PC-3 (cell line): ENCODE measurements around the gene SH3D19. TPM values are rescaled to one million over a fixed set of nuclear protein-coding genes. Genes with fewer than 3 reads are reported as not detected.

Experiments
- ATAC-seq: fragments of 200-7000 bp; cut with Tn5 transposase; 2 replicates; pipeline ENCODE4 v1.9.1; 2020; ENCODE audit warnings: mild to moderate bottlenecking, moderate library complexity
- BruUV-seq: library from RNA; stranded (reverse); fragments of 400-500 nt; replicated peaks from 2 replicates; lab custom pipeline; 2021; lab: Mats Ljungman, UMichigan
- CTCF ChIA-PET: fragments of 300-600 bp; sonication (Branson Sonifier 250); formaldehyde crosslinking; loops from one replicate; lab custom pipeline; 2022; ENCODE audit warnings: antibody characterized with exemption; lab: Charles Lee
- POLR2A ChIA-PET: fragments of 300-600 bp; sonication (Branson Sonifier 250); formaldehyde crosslinking; loops from one replicate; lab custom pipeline; 2022; ENCODE audit warnings: antibody characterized with exemption; ENCODE audit not compliant: unreplicated experiment; lab: Charles Lee
- DNase-seq: peaks from one replicate; pipeline ENCODE4 v3.0.0-alpha.2; 2015
- H2AFZ ChIP-seq: fragments of 300-600 bp; sonication (generic); 2 replicates; pipeline ENCODE4 v1.6.0; 2016; ENCODE audit warnings: antibody characterized with exemption, low read length
- H3F3A ChIP-seq: fragments of 300-600 bp; sonication (generic); one replicate; pipeline ENCODE4 v1.6.0; 2017; ENCODE audit warnings: antibody characterized with exemption, low read length, control low read depth, mild to moderate bottlenecking; ENCODE audit not compliant: unreplicated experiment
- H3K27ac ChIP-seq: fragments of 300-600 bp; sonication (generic); 2 replicates; pipeline ENCODE4 v1.5.1; 2016; ENCODE audit warnings: mild to moderate bottlenecking, low read length
- H3K27me3 ChIP-seq: fragments of 300-600 bp; sonication (generic); 2 replicates; pipeline ENCODE4 v1.6.1; 2016; ENCODE audit warnings: low read length, mixed read lengths
- H3K36me3 ChIP-seq: fragments of 300-600 bp; sonication (generic); 2 replicates; pipeline ENCODE4 v1.6.1; 2016; ENCODE audit warnings: low read depth, mixed run types, low read length, mixed read lengths
- H3K4me1 ChIP-seq: fragments of 300-600 bp; sonication (generic); 2 replicates; pipeline ENCODE4 v1.5.1; 2016; ENCODE audit warnings: low read length; ENCODE audit not compliant: insufficient read depth
- H3K4me2 ChIP-seq: fragments of 300-600 bp; sonication (generic); 2 replicates; pipeline ENCODE4 v1.6.0; 2016; ENCODE audit warnings: low read length
- H3K4me3 ChIP-seq: fragments of 300-600 bp; sonication (generic); 2 replicates; pipeline ENCODE4 v1.5.1; 2016; ENCODE audit warnings: mild to moderate bottlenecking, low read length, mixed read lengths
- H3K79me2 ChIP-seq: fragments of 300-600 bp; sonication (generic); 2 replicates; pipeline ENCODE4 v1.6.1; 2017; ENCODE audit warnings: low read length, mixed read lengths
- H3K9ac ChIP-seq: fragments of 300-600 bp; sonication (generic); 2 replicates; pipeline ENCODE4 v1.6.0; 2016; ENCODE audit warnings: mild to moderate bottlenecking, low read length
- H3K9me2 ChIP-seq: fragments of 300-600 bp; sonication (generic); replicated peaks from 2 replicates; pipeline ENCODE4 v1.6.1; 2016; ENCODE audit warnings: mixed run types, low read length, mixed read lengths
- H3K9me3 ChIP-seq: fragments of 300-600 bp; sonication (generic); 2 replicates; pipeline ENCODE4 v1.6.1; 2016; ENCODE audit warnings: low read length, mixed read lengths
- H4K20me1 ChIP-seq: fragments of 300-600 bp; sonication (generic); 2 replicates; pipeline ENCODE4 v1.6.1; 2016; ENCODE audit warnings: low read length, mixed read lengths
- CTCF ChIP-seq: fragments of 300-600 bp; sonication (generic); conservative IDR thresholded peaks from 2 replicates; pipeline ENCODE4 v1.5.1; 2017; ENCODE audit warnings: antibody characterized with exemption, low read depth, mild to moderate bottlenecking, low read length
- EZH2 ChIP-seq: fragments of 300-600 bp; sonication (generic); IDR thresholded peaks from one replicate; pipeline ENCODE4 v1.6.1; 2017; ENCODE audit warnings: antibody characterized with exemption, mild to moderate bottlenecking, low read length; ENCODE audit not compliant: unreplicated experiment
- EZH2phosphoT487 ChIP-seq: fragments of 300-600 bp; sonication (generic); IDR thresholded peaks from 2 replicates; pipeline ENCODE4 v1.6.1; 2018; ENCODE audit warnings: mild to moderate bottlenecking, antibody characterized with exemption, low read length, borderline replicate concordance
- intact Hi-C: fragments of 100-400 bp; cut with micrococcal nuclease; formaldehyde crosslinking; loops from 2 replicates; pipeline ENCODE4 v1.9.0; 2023
- total RNA-seq: library from RNA; depleted of rRNA; stranded (reverse); fragments of >200 nt; gene quantifications from 2 replicates; pipeline ENCODE4 v1.2.3, GENCODE V29; 2014

SH3D19 gene
- total RNA-seq, 1 experiment from 2014 or later = 30.1 TPM

- CTCF ChIA-PET = no interaction called here
- no peaks in the 10 kb centered on the region for H3K27me3 ChIP-seq
Measured at GRCh38 chr4:151247395-151247794, 78.0 kb downstream of the SH3D19 start.

GRCh38 chr4:151246742-151247141 lies 78.7 kb downstream of the SH3D19 start:
- DNase-seq (no peak), ATAC-seq (no peak)
- no peak overlapping the region for H3K4me2 ChIP-seq
- no peaks in the 10 kb centered on the region for H3K9me2 ChIP-seq
- no peaks in the 10 kb centered on the region for H3K36me3 ChIP-seq
- no peaks in the 10 kb centered on the region for H3F3A ChIP-seq
- no peak for TF ChIP-seq EZH2
- no peak for TF ChIP-seq EZH2phosphoT487
- no peak for TF ChIP-seq CTCF
- H3K9ac ChIP-seq = no peak overlapping the region
- no peak overlapping the region for H2AFZ ChIP-seq
- no peak overlapping the region for H3K4me3 ChIP-seq
- no peaks in the 10 kb centered on the region for H3K4me1 ChIP-seq
- H3K27me3 ChIP-seq = no peaks in the 10 kb centered on the region
- no peaks in the 10 kb centered on the region for H3K9me3 ChIP-seq
- BruUV-seq = no TSS peak
- no peak overlapping the region for H3K27ac ChIP-seq
- no peaks in the 10 kb centered on the region for H4K20me1 ChIP-seq
- intact Hi-C loops = no loop called here
- POLR2A ChIA-PET = no interaction called here
- CTCF ChIA-PET = no interaction called here
- 0 out of 2 replicates have a peak, but pooled peaks cover 4% of the 10 kb centered on the region for H3K79me2 ChIP-seq

More at GRCh38 chr4:151247395-151247794, 78.0 kb downstream of the SH3D19 start:
- Histone ChIP-seq H4K20me1 (no peaks in the 10 kb centered on the region), H3K9ac (no peak overlapping the region), H3K4me2 (no peak overlapping the region), H3K9me2 (no peaks in the 10 kb centered on the region), H3K36me3 (no peaks in the 10 kb centered on the region), H3F3A (no peaks in the 10 kb centered on the region), H3K4me3 (no peak overlapping the region), H3K79me2 (0 out of 2 replicates have a peak, but pooled peaks cover 4% of the 10 kb centered on the region), H3K9me3 (no peaks in the 10 kb centered on the region), H3K27ac (no peak overlapping the region), H3K4me1 (no peaks in the 10 kb centered on the region), H2AFZ (no peak overlapping the region)
- ATAC-seq (no peak), DNase-seq (no peak)
- no peak for TF ChIP-seq EZH2phosphoT487
- no peak for TF ChIP-seq EZH2
- TF ChIP-seq CTCF = no peak
- POLR2A ChIA-PET = no interaction called here
- BruUV-seq = no TSS peak
- intact Hi-C loops = no loop called here

GRCh38 chr4:151242305-151242704 lies 83.1 kb downstream of the SH3D19 start:
- no peak for TF ChIP-seq EZH2
- no peak for TF ChIP-seq CTCF
- no peak for TF ChIP-seq EZH2phosphoT487
- Histone ChIP-seq H3K79me2 (no peaks in the 10 kb centered on the region), H3K4me1 (no peaks in the 10 kb centered on the region), H3K9me2 (no peaks in the 10 kb centered on the region), H3K27ac (no peak overlapping the region), H3K9ac (no peak overlapping the region), H3K27me3 (no peaks in the 10 kb centered on the region), H4K20me1 (no peaks in the 10 kb centered on the region), H3K9me3 (no peaks in the 10 kb centered on the region), H3K4me3 (no peak overlapping the region), H2AFZ (no peak overlapping the region), H3K4me2 (no peak overlapping the region), H3K36me3 (no peaks in the 10 kb centered on the region), H3F3A (no peaks in the 10 kb centered on the region)
- ATAC-seq (no peak), DNase-seq (no peak)
- ChIA-PET POLR2A (no interaction called here), CTCF (no interaction called here)
- no TSS peak for BruUV-seq
- intact Hi-C loops = no loop called here
